Measurements from ENCODE around the gene AMBRA1.
"Not testable (repeated sequence)": the region's sequence is repeated elsewhere in the genome, so short reads cannot be mapped to it uniquely, and the experiment has no call there.

The AMBRA1 gene

GRCh38 chr11:46533396-46534100, 60.3 kb downstream of the AMBRA1 start:
- DNase-seq (ENCODE audit: low read depth), result no peak

GRCh38 chr11:46529928-46530574, 63.8 kb downstream of the AMBRA1 start:
- no peak for DNase-seq (ENCODE audit: low read depth)

- peak; percentile 57 for DNase-seq (ENCODE audit: low read depth)
Observed at GRCh38 chr11:46529095-46529905, 64.5 kb downstream of the AMBRA1 start.

- DNase-seq (ENCODE audit: low read depth), result no peak
Observed at GRCh38 chr11:46528445-46529094, 65.3 kb downstream of the AMBRA1 start.

- no peak for DNase-seq (ENCODE audit: low read depth)
Observed at GRCh38 chr11:46527591-46528130, 66.2 kb downstream of the AMBRA1 start.

GRCh38 chr11:46526216-46527215, 67.3 kb downstream of the AMBRA1 start:
- DNase-seq (ENCODE audit: low read depth), result no peak

- no peak for DNase-seq (ENCODE audit: low read depth)
Observed at GRCh38 chr11:46524201-46524770, 69.5 kb downstream of the AMBRA1 start.

- DNase-seq (ENCODE audit: low read depth), result no peak
Observed at GRCh38 chr11:46523290-46523689, 70.5 kb downstream of the AMBRA1 start.

DNA sequence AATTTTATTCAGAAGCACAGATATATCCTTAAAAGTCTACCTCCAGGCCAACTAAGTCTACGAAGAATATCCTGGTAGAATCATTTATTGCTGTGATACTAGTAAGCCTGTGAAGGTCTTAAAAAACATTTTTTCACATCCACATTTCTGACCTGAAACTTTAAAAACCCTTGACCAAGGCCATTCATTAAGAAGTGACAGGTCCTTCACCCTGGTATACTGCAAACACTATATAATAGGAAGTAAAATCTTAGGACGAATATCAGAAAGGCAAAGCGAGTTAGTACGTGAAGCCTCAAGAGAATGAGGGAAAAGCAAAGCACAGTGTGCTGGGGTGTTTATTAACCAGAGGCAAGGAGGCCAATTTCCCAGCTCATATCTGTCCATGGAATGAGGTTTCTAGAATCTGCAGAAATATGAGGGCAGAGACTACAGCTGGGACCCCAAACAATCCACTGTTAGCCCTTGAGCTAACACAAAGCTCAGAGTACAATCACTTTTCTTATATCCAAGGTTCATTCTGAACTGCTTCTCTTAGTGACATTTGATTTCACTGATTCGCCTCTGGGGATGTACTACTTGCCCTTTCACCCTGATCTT, 71.0 kb downstream of the AMBRA1 start:
- DNase-seq (ENCODE audit: low read depth), result no peak

DNA sequence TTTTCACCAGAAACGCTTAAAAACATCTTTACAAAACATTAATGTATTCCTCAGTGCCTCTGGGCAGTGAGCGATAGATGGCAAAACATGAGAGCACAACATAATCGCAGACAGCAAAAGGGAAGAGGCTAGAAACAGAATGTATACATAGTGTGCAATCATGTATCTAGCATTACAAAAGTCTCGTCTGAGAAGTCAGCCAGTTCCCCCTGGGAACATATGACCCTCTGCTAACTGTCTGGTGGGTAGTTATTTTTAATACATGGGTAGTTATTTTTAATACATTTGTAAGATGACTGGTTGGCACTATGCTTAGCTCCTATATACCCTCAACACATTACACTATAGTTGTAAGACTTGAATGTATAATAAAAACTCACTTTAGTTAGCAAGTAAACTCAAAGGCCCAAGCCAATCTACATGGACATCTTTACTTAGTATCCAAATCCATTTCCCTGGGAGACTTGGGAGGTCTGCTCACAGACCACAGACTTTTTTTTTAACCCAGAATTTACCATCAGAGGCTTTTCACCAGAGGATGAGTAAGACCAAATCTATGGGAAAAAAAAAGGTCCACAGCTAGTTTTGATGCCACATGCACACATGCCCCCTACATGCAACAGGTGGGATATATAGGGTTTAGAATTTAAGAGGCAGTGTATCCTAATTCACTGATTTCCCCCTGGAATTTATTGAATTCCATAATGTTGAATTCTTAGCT, 71.7 kb downstream of the AMBRA1 start:
- DNase-seq (ENCODE audit: low read depth), result peak; percentile 54

GRCh38 chr11:46520971-46521745, 72.7 kb downstream of the AMBRA1 start:
- peak; percentile 70 for DNase-seq (ENCODE audit: low read depth)

DNA sequence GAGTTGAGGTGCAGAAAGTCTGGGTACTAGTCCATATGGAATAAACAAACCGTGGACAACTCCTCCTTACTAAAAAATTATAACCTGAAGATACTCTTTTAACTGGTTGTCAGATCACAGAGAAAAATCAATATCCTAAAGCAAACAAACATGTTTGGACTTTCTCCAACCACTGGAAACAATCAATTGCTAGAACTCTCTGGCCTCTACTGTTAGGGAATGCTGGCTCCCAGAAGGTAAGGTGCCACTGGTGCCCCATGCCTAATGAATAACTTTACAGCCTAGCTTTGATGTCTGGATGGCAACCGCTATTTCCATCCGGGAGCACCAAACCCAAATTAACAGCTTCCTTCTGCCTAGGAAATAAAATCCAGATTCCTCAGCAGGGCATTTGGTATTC, 74.5 kb downstream of the AMBRA1 start:
- DNase-seq (ENCODE audit: low read depth), result no peak

DNA sequence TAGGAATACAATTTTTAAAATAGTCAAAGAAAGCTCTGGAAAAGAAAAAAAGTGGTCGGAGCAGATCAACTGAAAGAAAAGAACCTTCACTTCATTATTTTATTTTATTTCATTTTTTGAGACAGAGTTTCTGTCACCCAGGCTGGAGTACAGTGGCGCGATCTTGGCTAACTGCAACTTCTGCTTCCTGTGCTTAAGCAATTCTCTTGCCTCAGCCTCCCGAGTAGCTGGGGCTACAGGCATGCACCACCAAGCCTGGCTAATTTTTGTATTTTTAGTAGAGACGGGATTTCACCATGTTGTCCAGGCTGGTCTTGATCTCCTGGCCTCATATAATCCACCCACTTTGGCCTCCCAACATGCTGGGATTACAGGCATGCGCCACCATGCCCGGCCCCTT, 74.9 kb downstream of the AMBRA1 start:
- DNase-seq (ENCODE audit: low read depth), result not testable (repeated sequence)

DNA sequence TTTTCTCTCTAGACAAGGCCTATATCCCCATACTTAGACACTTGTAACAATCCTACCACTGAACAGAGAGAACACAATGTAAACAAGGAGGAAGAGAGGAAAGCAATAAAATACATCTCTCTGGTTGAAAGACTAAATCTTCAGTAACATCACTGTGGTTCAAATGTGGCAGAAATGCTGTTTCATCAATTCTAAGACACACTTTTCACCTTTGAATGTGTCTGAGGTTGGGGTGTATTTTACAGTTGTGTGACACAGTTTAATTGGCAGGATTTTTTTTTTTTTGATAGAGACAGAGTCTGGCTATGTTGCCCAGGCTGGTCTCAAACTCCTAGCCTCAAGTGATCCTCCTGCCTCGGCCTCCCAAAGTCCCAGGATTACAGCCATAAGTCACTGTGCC, 79.5 kb downstream of the AMBRA1 start:
- no peak for DNase-seq (ENCODE audit: low read depth)

DNA sequence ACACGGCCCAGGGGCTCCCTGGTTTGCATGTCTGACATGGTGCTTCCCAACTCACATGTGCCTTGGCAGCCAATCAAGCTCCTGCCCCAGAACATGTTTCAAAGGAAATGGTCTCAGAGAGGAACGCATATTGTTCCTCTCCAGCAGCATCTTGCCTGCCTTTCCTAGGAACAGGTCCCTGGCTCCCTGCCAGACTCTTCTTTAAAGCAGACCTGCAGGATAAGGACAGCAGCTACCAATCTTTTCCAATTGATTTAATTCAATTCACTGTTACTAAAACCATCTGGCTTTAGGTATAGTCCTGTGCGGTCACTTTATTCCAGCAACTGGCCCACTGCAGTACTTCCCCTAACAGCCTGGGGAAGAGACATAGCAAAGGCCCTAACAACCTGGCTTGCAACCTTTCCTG, 79.9 kb downstream of the AMBRA1 start:
- peak; percentile 69 for DNase-seq (ENCODE audit: low read depth)

GRCh38 chr11:46512261-46512881, 81.5 kb downstream of the AMBRA1 start:
- DNase-seq (ENCODE audit: low read depth), result no peak

DNA sequence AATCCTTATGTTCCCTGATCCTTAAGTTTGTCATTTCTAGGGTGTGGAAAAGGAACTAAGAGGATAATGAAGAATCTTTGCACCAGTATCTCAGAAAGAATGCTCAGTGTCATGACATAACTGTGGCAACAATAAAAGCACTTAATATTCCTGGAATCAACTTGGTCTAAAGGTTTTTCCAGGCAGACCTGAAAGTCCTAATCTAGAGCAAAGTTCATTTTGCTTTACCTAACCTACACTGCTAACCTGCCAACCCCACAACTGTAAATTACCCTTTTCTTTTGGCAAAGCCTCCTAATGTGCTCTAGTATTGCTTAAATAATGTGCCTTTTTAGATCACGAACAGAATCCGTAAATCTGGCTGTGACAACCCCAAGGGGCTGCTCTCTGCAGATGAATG, 82.5 kb downstream of the AMBRA1 start:
- no peak for DNase-seq (ENCODE audit: low read depth)

DNA sequence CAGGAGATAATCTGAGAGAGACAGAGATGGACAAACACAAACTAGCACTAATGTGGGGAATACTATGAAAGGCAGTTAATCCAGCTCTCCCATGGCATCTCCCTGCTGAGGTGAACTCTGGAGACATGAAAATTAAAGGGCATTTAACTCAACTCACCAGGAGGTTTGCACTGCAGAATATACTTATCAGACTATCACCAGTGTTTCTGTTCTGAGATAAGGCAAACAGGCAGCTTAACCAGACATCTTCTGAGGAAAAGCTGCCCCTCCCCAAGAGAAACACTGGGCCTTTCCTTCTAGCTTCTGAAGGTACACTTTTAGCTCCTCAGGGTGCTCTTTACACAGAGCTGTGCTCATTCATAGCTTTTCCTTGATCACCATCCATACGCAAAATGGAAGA, 85.5 kb downstream of the AMBRA1 start:
- DNase-seq (ENCODE audit: low read depth), result no peak

Data from iris pigment epithelial cell (primary cell).